ENCODE results near the gene IFITM1.

DNA sequence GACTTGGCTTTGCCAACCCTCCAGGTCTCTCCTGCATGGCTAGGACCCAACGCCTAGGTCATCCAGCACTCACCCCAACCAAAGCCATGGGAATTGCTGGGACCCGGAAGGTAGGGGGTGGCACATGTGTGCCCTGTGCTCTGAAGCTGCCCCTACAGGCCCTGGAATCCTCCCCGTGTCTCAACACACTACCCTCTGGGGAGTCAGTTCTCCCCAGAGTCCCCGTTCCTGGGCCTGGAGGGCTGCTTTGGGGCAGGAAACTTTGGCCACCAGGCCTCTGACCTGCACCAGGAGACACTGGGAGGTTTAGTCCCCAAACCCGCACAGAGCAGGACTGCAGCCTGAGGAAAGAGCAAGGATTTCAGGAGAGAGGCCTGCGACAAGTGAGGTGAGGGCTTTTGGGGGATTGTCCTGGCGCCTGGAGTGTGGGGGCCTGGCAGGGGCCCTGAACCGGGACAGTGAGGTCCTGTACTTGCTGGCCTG is 495 bp upstream of the IFITM1 start:
- TF ChIP-seq NBN (conservative IDR thresholded peaks at IDR 0.05) = no peak
- TF ChIP-seq ZNF552 (CRISPR knock-in tag; IDR thresholded peaks at IDR 0.05; ENCODE audit: borderline replicate concordance) = no peak
- no peak for TF ChIP-seq HOXA7 (CRISPR knock-in tag; IDR thresholded peaks at IDR 0.05)
- no peak for TF ChIP-seq ZSCAN29 (CRISPR knock-in tag; conservative IDR thresholded peaks at IDR 0.05)
- no peak for TF ChIP-seq MZF1 (CRISPR knock-in tag; IDR thresholded peaks at IDR 0.05; ENCODE audit: borderline replicate concordance)
- TF ChIP-seq, protein P1, sequence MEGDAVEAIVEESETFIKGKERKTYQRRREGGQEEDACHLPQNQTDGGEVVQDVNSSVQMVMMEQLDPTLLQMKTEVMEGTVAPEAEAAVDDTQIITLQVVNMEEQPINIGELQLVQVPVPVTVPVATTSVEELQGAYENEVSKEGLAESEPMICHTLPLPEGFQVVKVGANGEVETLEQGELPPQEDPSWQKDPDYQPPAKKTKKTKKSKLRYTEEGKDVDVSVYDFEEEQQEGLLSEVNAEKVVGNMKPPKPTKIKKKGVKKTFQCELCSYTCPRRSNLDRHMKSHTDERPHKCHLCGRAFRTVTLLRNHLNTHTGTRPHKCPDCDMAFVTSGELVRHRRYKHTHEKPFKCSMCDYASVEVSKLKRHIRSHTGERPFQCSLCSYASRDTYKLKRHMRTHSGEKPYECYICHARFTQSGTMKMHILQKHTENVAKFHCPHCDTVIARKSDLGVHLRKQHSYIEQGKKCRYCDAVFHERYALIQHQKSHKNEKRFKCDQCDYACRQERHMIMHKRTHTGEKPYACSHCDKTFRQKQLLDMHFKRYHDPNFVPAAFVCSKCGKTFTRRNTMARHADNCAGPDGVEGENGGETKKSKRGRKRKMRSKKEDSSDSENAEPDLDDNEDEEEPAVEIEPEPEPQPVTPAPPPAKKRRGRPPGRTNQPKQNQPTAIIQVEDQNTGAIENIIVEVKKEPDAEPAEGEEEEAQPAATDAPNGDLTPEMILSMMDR (CRISPR knock-in tag; IDR thresholded peaks at IDR 0.05) = no peak
- TF ChIP-seq JARID2 (CRISPR knock-in tag; IDR thresholded peaks at IDR 0.05; ENCODE audit: insufficient replicate concordance) = no peak
- TF ChIP-seq, protein P2, sequence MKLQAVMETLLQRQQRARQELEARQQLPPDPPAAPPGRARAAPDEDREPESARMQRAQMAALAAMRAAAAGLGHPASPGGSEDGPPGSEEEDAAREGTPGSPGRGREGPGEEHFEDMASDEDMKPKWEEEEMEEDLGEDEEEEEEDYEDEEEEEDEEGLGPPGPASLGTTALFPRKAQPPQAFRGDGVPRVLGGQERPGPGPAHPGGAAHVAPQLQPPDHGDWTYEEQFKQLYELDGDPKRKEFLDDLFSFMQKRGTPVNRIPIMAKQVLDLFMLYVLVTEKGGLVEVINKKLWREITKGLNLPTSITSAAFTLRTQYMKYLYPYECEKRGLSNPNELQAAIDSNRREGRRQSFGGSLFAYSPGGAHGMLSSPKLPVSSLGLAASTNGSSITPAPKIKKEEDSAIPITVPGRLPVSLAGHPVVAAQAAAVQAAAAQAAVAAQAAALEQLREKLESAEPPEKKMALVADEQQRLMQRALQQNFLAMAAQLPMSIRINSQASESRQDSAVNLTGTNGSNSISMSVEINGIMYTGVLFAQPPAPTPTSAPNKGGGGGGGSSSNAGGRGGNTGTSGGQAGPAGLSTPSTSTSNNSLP (IDR thresholded peaks at IDR 0.05; ENCODE audit: low read depth, low read length) = no peak
- TF ChIP-seq ZBTB1 (CRISPR knock-in tag; IDR thresholded peaks at IDR 0.05; ENCODE audit: borderline replicate concordance) = no peak
